ENCODE results near the gene DOCK2.
"Not testable (repeated sequence)": the region's sequence is repeated elsewhere in the genome, so short reads cannot be mapped to it uniquely, and the experiment has no call there.

DOCK2 gene

DNA sequence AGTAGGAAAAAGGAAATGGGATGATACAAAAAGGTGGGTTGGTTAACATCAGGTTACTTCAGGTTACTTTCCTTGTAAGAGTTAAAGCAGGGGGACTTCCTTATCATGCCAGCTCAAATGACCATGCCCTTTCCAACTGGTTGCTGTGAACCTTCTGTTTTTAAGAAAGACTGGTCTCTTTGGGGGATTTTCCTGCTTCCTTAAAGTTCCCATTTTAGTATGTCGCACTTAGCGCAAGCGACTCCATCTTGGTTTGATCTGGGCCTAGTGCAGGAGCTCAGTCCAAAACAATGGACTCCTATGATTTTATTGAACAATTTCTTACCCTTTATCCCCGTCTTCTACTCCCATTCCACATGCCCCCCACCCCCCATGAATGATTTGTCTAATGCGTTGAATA is 173.4 kb downstream of the DOCK2 start:
- FAIRE-seq (no peak), DNase-seq (ENCODE audit: low spot score) (no peak)

DNA sequence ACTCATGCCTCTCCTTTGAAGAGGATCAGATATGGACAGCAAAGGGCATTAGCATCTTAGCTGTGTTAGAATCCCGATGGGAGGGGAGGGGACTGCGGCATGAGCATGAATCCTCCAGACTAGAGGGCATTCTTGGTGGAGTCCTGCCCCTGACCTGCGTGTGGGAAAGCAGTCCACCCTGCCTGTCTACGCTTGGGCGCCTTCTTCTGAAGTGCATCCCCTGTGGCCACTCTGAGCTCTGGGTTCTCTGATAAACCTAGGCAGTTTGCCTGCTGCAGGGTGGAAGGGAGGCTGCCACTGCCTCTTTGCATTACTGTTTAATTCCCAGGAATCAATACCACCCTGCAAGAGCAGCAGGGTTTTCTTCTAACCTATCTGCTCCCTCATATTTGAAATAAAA is 173.9 kb downstream of the DOCK2 start:
- DNase-seq (ENCODE audit: low spot score) (no peak), FAIRE-seq (no peak)

DNA sequence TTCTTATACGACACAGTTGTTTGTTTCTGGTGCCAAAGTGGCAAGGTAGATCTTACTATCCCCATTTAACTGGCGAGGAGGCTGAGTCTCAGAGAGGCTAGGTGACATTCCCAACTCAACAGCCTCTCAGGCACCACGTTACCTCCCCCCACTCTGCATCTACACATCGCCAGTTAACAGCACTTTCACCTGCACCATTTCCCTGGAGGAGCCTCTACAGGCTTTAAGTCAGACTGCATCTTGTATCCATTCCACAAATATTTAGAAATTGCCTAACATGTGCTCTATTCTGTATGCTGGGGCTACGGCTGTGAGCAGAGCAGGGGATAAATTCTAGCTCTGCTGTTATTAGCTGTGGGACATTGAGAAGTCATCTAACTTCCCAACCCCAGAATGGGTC is 174.6 kb downstream of the DOCK2 start:
- no peak for FAIRE-seq
- DNase-seq (ENCODE audit: low spot score), result no peak

DNA sequence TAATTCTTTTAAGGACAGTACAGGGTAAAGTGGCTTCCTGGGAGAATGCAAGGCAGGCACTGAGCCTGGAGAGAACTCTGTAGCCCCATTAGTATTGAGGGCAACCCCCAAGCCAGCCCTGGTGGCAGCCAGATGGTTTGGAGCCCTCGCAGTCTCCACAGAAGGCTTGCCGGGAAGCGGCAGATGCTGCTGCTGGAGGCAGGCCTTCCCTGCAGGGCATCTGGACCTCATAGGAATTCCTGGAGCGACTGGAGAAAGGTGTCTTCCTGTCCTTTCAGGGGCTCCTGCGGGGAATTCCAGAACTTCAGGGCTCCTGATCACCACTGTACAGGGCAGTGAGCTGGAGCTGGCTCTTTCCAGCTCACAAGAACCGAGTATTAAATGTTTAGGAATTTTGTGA is 175.7 kb downstream of the DOCK2 start:
- FAIRE-seq (no peak), DNase-seq (ENCODE audit: low spot score) (no peak)

DNA sequence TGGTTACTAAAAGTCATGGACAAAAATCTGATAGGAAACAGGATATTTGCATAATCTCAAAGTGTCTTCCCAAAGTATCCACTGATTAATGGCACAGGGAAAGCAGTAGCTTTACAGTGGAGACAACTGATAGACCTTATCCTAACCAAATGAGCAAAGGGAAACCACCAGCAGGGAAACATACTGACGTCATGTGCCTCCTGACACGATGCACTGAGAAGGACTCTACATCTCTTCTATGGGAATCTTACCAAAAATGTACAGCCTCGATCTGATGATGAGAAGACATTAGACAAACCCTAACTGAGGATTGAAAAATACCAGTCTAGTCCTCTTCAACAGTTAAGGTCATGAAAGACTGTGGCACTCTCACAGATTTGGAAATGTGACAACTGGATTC is 177.0 kb downstream of the DOCK2 start:
- DNase-seq (ENCODE audit: low spot score), result no peak
- FAIRE-seq, result no peak

DNA sequence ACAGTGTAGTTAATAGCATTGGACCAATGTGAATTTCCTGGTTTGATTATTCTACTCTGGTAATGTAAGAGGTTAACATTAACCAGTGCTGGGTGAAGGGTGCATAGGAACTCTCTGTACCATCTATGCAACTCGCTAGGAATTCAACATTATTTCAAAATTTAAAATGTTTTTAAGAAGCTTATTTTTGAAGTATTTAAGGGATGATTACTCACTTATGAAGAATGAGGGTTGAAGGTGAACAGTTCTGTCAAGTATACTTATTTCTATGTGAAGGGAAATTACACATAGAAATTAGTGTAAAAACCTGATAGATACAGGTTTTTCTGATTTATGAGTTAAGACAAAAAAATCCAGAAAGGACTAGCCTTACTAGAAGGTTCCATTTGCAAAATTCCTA is 177.4 kb downstream of the DOCK2 start:
- FAIRE-seq (no peak), DNase-seq (ENCODE audit: low spot score) (no peak)

DNA sequence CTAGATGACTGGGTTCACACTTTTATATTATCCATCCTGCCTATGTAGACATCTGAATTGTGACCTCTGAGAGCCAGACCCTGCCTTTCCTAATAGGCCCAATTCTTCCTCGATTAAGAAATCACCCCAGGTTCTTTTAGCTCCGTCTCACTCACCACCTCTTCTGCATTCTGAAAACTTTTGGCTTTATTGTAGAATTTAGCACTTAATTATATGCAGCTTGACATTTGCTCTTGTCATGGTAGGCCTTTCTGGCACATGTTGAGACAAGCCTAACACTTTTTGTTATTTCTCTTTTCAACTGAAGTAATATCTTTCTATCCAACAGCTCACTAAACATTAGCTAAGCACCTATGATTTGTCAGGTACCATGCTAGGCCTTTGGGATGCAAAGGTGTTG is 180.0 kb downstream of the DOCK2 start:
- DNase-seq (ENCODE audit: low spot score) (no peak), FAIRE-seq (no peak)

DNA sequence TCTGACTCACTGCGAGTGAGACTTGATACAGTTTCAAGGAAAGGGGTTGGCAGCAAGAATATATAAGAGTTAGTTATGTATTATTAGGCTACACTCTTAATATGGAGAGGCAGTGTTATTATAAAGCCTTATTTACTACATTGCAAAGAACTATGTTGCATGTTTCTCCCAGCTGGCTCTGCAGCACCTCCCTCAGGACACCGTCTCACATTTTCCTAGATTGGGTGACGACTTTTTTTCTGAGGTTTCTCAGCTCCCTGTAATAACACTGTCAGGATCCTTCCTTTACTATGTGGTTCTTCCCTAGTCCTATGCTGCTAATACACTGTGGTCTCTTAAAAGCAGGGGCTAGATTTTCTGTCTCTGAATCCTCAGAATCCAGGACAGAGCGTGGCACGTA is 189.5 kb downstream of the DOCK2 start:
- DNase-seq (ENCODE audit: low spot score), result no peak
- no peak for FAIRE-seq

DNA sequence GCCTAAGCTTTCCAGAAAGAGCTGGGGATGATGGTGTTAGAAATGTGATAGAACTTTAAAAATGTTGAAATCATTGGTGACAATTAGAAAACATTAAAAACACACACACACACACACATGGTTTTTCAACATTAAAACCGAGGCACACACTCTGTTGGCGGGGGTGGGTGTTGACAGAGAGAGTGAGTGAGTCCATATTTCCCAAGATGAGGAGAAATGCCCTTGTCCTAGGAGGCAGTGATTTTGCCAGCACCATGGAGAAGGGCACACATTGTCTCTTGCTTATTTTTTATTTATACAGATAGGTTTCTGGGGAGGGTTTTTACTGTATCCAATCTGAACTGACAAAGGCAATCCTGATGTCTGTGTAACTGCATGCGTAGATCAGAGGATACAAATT is 190.7 kb downstream of the DOCK2 start:
- DNase-seq (ENCODE audit: low spot score), result no peak
- no peak for FAIRE-seq

DNA sequence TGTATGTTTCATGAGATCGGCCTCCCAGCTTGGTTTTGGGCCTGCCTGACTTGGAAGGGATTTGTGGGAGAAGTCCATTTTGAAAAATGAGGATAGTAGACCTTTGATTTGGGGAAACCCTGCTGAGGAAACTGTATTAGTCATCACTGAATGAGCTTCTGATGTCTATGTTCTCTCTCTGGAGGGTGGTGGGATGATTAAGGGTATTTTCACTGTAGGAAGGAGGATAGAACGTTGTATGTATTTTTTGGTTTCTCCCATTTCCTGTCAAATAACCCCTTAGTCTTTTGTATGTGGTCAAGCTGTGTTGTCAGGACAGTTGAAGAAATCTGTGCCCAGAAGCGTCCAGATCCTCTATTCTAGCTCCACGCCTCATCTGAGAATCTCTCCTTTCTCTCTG is 191.3 kb downstream of the DOCK2 start:
- no peak for FAIRE-seq
- no peak for DNase-seq (ENCODE audit: low spot score)

DNA sequence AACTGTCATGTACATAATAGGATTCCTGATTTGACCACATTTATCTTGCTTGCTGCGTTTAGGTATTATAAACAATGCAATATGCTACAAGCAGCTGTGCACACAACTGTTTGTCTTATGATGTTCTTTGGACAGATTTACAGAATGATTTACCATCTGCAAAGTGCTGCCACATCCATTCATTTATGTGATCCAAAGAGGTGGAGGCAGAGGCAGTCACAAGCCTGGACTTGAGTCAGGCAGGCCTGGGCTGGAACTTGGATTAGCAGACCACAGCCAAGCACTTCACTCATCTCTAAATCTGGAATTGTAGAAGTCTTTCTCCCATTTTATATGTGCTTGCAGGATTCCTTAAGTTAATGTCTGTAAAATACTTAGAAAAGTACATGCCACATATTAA is 194.3 kb downstream of the DOCK2 start:
- DNase-seq (ENCODE audit: low spot score) (no peak), FAIRE-seq (no peak)

DNA sequence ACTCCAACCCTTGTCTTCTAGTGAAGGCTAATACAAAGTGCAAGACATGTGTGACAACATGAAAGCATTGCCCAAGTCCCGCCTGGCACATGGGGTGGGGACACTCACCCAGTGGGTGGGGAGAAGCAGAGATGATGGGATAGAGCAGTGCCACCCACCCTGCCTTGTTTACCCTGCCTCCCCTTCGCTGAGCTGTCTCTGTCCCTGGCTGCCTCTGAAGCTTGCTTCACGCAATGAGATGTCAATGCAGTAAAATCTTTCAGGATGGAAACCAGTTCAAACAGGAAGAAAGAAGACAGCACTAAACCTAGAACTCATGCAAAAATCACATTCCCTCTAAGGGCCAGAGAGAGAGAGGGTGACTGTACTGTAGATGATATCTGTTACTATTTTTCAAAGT is 195.2 kb downstream of the DOCK2 start:
- no peak for FAIRE-seq
- no peak for DNase-seq (ENCODE audit: low spot score)

DNA sequence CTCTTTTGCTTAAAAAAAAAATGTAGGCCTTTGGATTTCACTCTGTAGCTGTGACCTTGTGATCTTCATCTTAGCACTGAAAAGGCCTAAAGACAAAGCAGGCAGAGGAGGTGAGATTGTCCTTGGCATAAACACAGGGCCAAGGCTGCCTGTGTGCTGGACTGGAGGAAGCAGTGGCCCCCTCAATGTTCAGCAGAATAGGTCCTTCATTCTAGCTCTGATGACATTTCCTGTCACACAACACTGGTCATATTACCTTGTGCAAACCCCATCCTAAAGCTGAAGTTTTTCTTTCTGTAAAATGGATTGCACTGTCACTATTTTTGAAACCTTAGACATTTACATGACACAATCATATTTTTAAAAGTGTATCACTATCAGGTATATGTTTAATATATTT is 195.8 kb downstream of the DOCK2 start:
- FAIRE-seq, result no peak
- no peak for DNase-seq (ENCODE audit: low spot score)

DNA sequence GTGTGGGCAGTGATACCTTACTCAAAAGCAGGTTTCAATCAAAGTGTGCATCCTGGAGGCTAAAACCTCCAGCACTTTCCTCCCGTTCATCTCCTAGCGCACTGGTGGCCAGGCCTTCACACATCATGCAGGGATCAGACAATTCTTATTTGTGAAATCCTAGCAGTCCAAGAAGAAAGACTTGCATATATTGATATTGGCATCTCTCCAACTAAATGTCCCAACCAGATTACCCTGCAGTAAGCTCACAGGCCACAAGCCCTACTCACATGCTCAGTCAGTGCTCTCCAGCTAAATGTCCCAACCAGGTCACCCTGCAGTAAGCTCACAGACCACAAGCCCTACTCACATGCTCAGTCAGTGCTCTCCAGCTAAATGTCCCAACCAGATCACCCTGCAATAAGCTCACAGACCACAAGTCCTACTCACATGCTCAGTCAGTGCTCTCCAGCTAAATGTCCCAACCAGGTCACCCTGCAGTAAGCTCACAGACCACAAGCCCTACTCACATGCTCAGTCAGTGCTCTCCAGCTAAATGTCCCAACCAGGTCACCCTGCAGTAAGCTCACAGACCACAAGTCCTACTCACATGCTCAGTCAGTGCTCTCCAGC is 196.7 kb downstream of the DOCK2 start:
- not testable (repeated sequence) for FAIRE-seq; DNase-seq (ENCODE audit: low spot score)

DNA sequence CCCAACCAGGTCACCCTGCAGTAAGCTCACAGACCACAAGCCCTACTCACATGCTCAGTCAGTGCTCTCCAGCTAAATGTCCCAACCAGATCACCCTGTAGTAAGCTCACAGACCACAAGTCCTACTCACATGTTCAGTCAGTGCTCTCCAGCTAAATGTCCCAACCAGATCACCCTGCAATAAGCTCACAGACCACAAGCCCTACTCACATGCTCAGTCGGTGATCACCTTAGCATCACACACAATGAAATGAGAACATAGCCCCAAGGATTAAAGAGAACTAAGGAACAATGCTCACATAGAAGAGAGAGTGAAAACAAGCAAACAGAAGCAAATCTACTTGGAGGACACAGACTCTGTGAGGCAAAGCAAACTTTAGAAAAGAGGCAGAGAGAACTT is 197.5 kb downstream of the DOCK2 start:
- DNase-seq (ENCODE audit: low spot score); FAIRE-seq: not testable (repeated sequence)

DNA sequence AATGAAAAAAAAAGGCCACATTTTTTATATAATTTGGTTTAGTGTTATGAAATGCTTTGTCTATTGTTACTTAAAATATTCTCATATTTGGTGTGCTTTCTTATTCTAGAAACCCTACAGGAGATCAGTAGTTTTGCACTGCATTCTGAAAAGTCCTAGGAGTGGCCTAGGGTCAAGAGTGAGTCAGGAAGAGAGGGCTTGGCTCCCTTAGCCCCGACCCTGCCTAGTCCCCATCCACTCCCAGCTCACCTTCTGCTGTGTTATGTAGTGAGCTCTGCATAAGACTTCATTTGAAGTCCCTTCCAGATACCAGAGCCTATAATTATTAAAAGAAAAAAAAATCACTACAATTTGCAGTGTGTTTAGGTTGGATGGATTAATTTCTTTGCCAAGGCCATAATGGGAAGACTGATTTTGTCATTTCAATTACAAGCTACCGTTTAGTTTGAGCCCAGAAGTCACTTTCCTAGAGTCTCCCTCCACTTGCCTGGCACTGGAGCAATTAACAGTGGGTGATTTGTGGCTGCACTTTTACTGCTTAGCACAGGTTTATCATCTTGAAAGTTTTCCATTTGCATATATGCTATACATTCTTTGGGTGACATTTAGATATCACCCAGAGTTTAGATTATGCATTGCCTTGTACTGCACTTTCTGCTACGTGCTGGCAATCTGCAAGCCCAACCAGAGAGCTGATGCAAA is 199.9 kb downstream of the DOCK2 start:
- FAIRE-seq, result no peak
- DNase-seq (ENCODE audit: low spot score), result no peak

DNA sequence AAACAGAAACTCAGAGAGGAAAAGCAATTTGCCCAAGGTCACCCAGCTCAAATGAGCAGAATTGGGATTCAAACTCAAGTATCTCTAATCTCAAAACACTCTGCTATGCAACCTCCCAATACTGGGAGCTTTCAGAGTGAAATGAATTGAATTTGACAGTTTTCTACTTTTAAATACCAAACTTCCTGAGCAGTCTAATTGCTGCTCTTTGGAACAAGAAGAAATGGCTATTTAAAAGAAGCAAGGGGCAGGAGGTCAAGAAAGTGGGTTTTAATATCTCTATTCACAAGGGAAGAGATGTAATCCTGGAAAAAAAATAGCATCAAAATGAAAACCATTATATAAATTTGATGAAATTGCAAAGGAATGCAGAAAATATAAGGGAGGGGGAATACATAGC is 200.6 kb downstream of the DOCK2 start:
- DNase-seq (ENCODE audit: low spot score) (no peak), FAIRE-seq (no peak)

DNA sequence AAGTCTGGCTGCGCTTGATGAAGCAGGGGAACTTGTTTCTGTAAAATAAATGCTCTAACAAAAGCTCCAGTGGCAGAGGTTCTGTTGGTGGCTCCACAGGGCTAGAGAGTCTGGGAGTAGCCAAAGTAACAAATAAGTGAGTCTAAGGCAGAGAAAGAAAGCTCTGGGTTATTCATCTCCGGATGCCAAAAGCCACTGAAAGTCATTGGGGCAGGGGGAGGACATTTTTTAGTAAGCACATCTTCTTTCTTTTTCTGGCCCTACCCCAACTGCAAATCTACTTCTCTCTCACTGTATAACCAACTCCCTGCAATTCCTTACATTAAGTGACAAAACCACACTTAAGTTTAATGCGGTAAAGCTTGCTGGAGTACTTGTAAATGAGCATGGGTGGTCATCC is 201.6 kb downstream of the DOCK2 start:
- FAIRE-seq, result no peak
- DNase-seq (ENCODE audit: low spot score), result no peak

DNA sequence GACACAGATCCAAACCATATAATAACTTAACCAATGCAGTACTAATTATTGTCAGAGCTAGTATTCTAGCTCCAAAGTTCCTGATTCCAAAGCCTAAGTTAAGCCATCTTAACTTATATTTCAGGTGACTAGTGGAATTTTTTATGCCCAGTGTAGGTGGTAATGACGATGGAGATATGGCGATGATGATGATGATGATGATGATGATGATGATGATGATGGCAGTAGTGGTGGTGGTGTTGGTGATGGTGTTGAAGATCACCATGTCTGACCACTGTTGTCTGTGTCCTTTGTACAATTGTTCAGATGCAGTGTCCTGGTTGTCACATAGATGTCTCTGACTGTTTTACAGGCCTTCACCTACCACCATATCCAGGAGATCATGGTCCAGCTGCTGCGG is 203.3 kb downstream of the DOCK2 start:
- no peak for FAIRE-seq

DNA sequence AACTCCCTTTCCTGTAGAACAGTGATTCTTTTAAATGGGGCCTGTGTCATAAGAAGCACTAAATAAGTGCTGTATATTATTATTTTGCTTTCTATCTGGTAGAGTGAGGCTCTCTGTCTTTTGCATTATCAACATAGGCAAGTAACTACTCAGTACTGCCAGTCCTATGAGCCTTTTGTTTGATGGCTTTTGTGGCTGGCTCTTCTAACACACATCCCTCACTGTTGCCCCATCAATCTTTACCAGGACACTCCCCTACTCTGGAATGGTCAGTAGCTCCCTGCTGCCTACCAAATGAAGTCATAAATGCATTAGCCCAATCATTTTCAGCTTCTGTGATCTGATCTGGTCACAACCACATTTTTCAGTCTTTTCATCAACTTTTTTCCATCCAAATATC is 205.6 kb downstream of the DOCK2 start:
- DNase-seq (ENCODE audit: low spot score) (no peak), FAIRE-seq (no peak)

More for the DNA sequence above, 203.3 kb downstream of the DOCK2 start:
- no peak for DNase-seq (ENCODE audit: low spot score)

DNA sequence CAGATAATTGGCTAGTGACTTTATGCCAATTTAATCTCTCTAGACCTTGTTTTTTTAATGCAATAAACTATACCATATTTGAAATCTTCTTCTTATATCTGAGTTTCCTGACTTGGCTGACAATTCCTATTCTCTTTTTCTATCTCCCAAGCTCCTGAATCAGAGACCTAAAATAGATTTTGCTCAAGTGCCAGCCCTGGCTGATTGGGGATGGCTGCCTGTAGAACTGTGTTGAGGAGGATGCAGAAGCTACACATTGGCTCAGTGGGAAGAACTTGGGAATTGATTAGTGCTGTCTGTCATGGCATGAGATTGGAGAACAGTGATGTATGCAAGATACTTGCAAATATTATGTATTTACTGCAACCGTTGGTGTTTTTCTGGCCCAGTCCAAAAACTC is 210.4 kb downstream of the DOCK2 start:
- FAIRE-seq, result no peak
- no peak for DNase-seq (ENCODE audit: low spot score)

DNA sequence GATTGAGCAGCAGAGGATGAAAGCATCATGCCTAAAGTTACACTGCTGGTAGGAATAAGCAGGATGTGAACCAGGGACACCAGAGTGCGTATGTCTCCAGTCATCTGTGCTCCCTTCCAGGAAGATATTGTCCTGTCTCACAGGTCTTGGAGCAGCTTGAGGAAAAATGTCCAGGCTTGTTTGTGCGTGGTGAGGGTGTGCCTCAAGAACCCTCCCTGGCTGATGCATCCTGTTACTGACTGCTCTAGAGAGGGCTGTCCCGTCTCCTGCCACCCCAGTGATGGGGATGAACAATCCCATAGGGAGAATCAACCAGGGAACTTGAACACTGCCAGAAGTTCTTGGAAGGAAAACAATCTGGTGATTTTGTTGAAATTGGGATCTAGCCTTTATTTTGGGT is 211.2 kb downstream of the DOCK2 start:
- FAIRE-seq, result no peak
- DNase-seq (ENCODE audit: low spot score), result no peak

DNA sequence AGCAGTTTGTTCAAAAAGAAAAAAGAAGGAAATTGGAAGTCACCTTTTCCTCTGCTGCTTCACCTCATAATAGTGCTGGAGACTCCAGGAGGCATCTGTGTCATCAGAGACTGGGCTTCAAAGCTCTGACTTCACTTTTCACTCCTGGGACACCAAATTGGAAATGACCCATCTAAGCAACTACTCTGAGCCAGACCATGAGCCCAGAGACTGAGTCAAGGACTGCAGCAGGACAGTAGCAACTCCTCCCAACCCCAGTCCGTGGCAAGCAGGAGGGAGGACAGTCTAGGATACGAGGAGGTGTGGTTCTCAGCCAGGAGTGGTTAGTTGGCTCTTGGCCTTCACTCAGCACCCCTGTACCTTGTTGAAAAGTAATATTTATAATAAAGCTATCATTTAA is 211.7 kb downstream of the DOCK2 start:
- FAIRE-seq (no peak), DNase-seq (ENCODE audit: low spot score) (no peak)

DNA sequence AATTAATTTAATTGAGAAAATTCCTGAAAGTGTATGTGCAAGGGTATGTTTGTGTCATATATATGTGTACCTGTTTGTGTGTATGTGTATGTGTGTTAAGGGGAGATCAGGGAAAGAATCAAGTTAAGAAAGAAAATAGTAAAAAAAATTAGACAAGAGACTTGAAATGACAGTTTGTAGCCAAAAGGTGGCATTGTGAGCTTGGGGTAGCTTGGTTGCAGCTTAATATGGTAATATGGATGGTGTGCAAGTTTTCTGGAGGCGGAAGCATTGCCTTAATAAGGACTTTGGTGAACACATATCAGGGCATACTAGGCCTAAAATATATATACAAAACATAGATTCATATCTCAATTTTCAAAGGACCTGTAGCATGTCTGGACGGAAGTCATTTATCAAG is 213.3 kb downstream of the DOCK2 start:
- DNase-seq (ENCODE audit: low spot score) (no peak), FAIRE-seq (no peak)
